Activated CD4-positive, alpha-beta T cell treated with anti-CD3 and anti-CD28 coated beads, Interleukin-2, amount 10 ng/mL, durations not matched to agents 7 days and 5 days (primary cell): ENCODE results near the gene DNAJC1. TPM values are rescaled to one million over a fixed set of nuclear protein-coding genes. Genes with fewer than 3 reads are reported as not detected.
"Not testable (repeated sequence)": the region's sequence is repeated elsewhere in the genome, so short reads cannot be mapped to it uniquely, and the experiment has no call there.

Experiments
- CTCF ChIA-PET: fragments of 350-600 bp; sonication (Branson Sonifier 250); formaldehyde crosslinking; loops from one replicate; lab custom pipeline; 2021; ENCODE audit warnings: antibody characterized with exemption; lab: Charles Lee
- POLR2A ChIA-PET: fragments of 350-600 bp; sonication (Branson Sonifier 250); formaldehyde crosslinking; loops from one replicate; lab custom pipeline; 2021; ENCODE audit warnings: antibody characterized with exemption; lab: Charles Lee
- DNase-seq: peaks from one replicate; pipeline ENCODE4 v3.0.0-alpha.2; 2020
- H3K27ac Mint-ChIP-seq: one replicate; pipeline ENCODE4 v1.8.0; 2021; ENCODE audit warnings: mild to moderate bottlenecking, moderate library complexity, mixed read lengths
- H3K27me3 Mint-ChIP-seq: one replicate; pipeline ENCODE4 v1.8.0; 2021; ENCODE audit warnings: mixed read lengths
- H3K36me3 Mint-ChIP-seq: one replicate; pipeline ENCODE4 v1.8.0; 2021; ENCODE audit warnings: low read depth, mixed read lengths
- H3K4me1 Mint-ChIP-seq: one replicate; pipeline ENCODE4 v1.8.0; 2021; ENCODE audit warnings: mixed read lengths
- H3K4me3 Mint-ChIP-seq: one replicate; pipeline ENCODE4 v1.8.0; 2021; ENCODE audit warnings: mild to moderate bottlenecking, moderate library complexity, mixed read lengths
- H3K9me3 Mint-ChIP-seq: one replicate; pipeline ENCODE4 v1.8.0; 2021; ENCODE audit warnings: mixed read lengths
- total RNA-seq, 2 experiments: library from RNA; stranded (reverse); gene quantifications; one replicate each; pipeline ENCODE4 v1.2.3, GENCODE V29; 2021

The DNAJC1 gene
- total RNA-seq, 2 experiments from 2014 or later = 24.4 to 28.6 TPM

DNA sequence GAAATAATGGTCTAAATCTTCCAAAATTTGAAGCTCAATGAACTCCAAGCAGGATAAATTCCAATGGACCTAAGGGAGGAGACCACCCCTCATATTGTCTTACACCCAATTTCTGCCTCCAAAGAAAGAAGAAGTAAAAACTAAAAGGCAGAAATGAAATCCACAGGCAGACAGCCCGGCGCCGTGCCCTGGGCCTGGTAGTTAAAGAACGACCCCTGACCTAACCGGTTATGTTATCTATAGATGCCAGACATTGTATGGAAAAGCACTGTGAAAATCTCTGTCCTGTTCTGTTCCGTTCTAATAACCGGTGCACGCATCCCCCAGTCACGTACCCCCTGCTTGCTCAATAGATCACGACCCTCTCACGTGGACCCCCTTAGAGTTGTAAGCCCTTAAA is 130.8 kb downstream of the DNAJC1 start:
- CTCF ChIA-PET = interaction anchor here (1.9 kb wide), 1 partner anchor 58 kb away, joined by 3 read pairs; no protein-coding TSS in a partner anchor

DNA sequence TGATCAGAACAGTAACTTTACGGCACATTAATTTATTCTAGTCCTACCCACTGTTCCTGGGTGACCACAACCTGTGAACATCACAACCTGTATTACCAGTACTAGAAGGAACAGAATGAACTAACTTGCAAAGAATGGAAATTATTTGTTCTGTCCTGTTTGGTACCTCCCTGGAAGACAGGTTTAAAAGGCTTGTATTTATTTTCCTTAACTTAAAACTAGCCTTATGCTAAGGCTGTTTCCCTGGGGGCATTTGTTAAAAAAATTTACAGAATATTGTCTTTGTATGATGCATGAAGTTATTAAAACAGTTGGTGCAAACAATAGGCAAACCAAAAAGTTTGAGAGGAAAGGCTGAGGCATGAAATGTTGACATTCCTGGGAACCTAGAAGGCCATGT is 132.7 kb downstream of the DNAJC1 start:
- no peak overlapping the region for H3K27ac Mint-ChIP-seq
- H3K4me1 Mint-ChIP-seq = no peaks in the 10 kb centered on the region
- H3K4me3 Mint-ChIP-seq = no peak overlapping the region
- no peaks in the 10 kb centered on the region for H3K27me3 Mint-ChIP-seq
- H3K9me3 Mint-ChIP-seq = peaks cover 15% of the 10 kb centered on the region
- ChIA-PET CTCF (no interaction called here), POLR2A (no interaction called here)
- no peak for DNase-seq
- H3K36me3 Mint-ChIP-seq = peaks cover 37% of the 10 kb centered on the region

More for the DNA sequence above, 130.8 kb downstream of the DNAJC1 start:
- DNase-seq, H3K4me3 Mint-ChIP-seq, H3K4me1 Mint-ChIP-seq, H3K27ac Mint-ChIP-seq, POLR2A ChIA-PET, H3K9me3 Mint-ChIP-seq, H3K27me3 Mint-ChIP-seq: not testable (repeated sequence)
- H3K36me3 Mint-ChIP-seq = peaks cover 34% of the 10 kb centered on the region

DNA sequence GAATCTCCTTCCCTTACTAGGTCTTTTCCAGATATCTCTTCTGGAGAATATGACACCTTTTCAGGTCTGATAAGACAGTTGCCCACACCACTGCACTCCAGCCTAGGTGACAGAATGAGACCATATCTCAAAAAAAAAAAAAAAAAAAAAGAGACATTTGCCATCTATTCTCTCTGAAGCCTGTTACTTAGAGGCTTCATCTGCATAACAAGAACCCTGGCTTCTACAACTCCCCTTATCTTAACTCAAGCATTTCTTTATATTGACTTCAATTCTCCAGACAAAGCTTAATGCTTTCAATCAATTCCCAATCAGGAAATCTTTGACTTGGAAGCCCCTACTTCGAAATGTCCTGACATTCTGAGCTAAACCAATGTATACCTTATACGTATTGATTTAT is 134.4 kb downstream of the DNAJC1 start:
- H3K27me3 Mint-ChIP-seq, H3K4me3 Mint-ChIP-seq, CTCF ChIA-PET, POLR2A ChIA-PET, H3K4me1 Mint-ChIP-seq, DNase-seq, H3K27ac Mint-ChIP-seq: not testable (repeated sequence)
- Mint-ChIP-seq H3K9me3 (peaks cover 15% of the 10 kb centered on the region), H3K36me3 (peaks cover 33% of the 10 kb centered on the region)

DNA sequence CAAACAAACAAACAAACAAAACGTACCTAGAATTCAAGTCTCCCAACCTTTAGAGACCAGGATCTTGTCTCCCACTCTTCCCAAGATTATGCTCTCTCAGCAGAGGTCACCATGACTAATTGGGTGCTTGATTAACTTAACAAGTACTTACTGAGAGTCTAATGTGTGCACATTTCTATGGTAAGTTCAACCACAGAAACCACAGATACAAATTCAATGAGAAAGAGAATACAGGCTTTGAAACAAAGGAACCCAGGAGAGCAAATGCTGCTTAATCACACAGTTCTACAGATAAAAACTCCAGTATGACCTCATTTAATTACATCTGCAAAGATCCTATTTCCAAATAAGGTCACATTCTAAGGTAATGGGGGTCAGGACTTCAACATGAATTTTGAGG is 142.8 kb downstream of the DNAJC1 start:
- no peak for DNase-seq
- POLR2A ChIA-PET = no interaction called here
- no peak overlapping the region for H3K4me3 Mint-ChIP-seq
- peaks cover 12% of the 10 kb centered on the region for H3K4me1 Mint-ChIP-seq
- peaks cover 8% of the 10 kb centered on the region for H3K36me3 Mint-ChIP-seq
- peaks cover 2% of the 10 kb centered on the region for H3K9me3 Mint-ChIP-seq
- no peaks in the 10 kb centered on the region for H3K27me3 Mint-ChIP-seq
- no peak overlapping the region for H3K27ac Mint-ChIP-seq
- CTCF ChIA-PET = interaction anchor here (0.5 kb wide), 1 partner anchor 17 kb away, joined by 5 read pairs; no protein-coding TSS in a partner anchor

DNA sequence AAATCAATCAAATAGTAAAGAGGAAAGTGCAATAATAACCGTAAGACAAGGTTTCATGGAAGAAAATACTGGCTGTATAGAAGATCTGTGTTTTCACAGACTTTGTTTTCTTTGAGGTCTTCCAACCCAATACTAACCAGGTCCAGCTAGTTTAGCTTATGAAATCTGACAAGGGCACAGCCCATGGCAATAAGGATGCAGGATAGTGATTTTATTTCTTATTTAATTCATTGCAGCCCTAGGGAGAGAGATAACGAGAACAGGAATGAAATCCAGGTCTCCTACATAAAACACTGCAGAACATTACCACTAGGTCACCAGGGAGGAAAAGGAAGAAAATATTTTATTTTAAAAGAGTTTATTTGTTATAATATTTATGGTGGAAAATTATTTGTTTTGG is 145.1 kb downstream of the DNAJC1 start:
- no peaks in the 10 kb centered on the region for H3K27me3 Mint-ChIP-seq
- peaks cover 8% of the 10 kb centered on the region for H3K36me3 Mint-ChIP-seq
- H3K27ac Mint-ChIP-seq = no peak overlapping the region
- CTCF ChIA-PET = no interaction called here
- peaks cover 4% of the 10 kb centered on the region for H3K9me3 Mint-ChIP-seq
- POLR2A ChIA-PET = no interaction called here
- no peak for DNase-seq
- no peak overlapping the region for H3K4me3 Mint-ChIP-seq
- peaks cover 12% of the 10 kb centered on the region for H3K4me1 Mint-ChIP-seq

DNA sequence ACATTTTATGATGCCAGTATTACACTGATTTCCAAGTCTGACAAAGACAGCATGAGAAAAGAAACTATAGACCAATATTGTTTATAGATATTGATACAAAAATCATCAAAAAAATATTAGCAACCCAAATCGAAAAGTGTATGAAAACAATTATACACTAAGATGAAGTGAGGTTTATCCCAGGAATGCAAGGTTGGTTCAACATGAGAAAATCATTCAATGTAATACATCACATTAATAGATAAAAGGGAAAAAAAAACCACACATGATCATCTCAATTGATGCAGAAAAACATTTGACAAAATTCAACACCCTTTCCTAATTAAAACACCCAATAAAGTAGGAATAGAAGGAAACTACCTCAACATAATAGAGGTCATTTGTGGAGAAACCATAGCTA is 153.9 kb downstream of the DNAJC1 start:
- H3K36me3 Mint-ChIP-seq = peaks cover 30% of the 10 kb centered on the region
- H3K4me1 Mint-ChIP-seq = no peaks in the 10 kb centered on the region
- no peak overlapping the region for H3K27ac Mint-ChIP-seq
- no peaks in the 10 kb centered on the region for H3K27me3 Mint-ChIP-seq
- CTCF ChIA-PET = no interaction called here
- no peak for DNase-seq
- POLR2A ChIA-PET = no interaction called here
- H3K9me3 Mint-ChIP-seq = peaks cover 26% of the 10 kb centered on the region
- no peak overlapping the region for H3K4me3 Mint-ChIP-seq

DNA sequence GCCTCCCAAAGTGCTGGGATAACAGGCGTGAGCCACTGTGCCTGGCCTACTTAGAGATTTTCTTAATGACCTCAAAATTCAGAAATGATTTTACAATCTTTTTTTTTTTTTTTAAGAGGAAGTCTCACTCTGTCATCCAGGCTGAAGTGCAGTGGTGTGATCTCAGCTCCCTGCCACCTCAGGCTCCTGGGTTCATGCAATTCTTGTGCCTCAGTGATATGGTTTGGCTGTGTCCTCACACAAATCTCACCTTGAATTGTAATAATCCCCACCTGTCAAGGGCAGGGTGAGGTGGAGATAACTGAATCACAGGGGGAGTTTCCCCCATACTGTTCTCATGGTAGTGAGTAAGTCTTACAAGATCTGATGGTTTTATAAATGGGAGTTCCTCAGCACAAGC is 159.9 kb downstream of the DNAJC1 start:
- no peaks in the 10 kb centered on the region for H3K4me1 Mint-ChIP-seq
- H3K27ac Mint-ChIP-seq = no peak overlapping the region
- H3K9me3 Mint-ChIP-seq = peaks cover 21% of the 10 kb centered on the region
- DNase-seq = no peak
- POLR2A ChIA-PET = no interaction called here
- CTCF ChIA-PET = interaction anchor here (0.7 kb wide), 1 partner anchor 17 kb away, joined by 5 read pairs; no protein-coding TSS in a partner anchor
- H3K36me3 Mint-ChIP-seq = peaks cover 12% of the 10 kb centered on the region
- H3K4me3 Mint-ChIP-seq = no peak overlapping the region
- H3K27me3 Mint-ChIP-seq = no peaks in the 10 kb centered on the region

DNA sequence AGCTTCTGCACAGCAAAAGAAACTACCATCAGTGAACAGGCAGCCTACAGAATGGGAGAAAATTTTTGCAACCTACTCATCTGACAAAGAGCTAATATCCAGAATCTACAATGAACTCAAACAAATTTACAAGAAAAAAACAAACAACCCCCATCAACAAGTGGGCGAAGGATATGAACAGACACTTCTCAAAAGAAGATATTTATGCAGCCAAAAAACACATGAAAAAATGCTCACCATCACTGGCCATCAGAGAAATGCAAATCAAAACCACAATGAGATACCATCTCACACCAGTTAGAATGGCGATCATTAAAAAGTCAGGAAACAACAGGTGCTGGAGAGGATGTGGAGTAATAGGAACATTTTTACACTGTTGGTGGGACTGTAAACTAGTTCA is 162.3 kb downstream of the DNAJC1 start:
- H3K27me3 Mint-ChIP-seq, H3K4me1 Mint-ChIP-seq, CTCF ChIA-PET, DNase-seq, POLR2A ChIA-PET, H3K27ac Mint-ChIP-seq, H3K4me3 Mint-ChIP-seq: not testable (repeated sequence)
- Mint-ChIP-seq H3K36me3 (peaks cover 10% of the 10 kb centered on the region), H3K9me3 (peaks cover 18% of the 10 kb centered on the region)

DNA sequence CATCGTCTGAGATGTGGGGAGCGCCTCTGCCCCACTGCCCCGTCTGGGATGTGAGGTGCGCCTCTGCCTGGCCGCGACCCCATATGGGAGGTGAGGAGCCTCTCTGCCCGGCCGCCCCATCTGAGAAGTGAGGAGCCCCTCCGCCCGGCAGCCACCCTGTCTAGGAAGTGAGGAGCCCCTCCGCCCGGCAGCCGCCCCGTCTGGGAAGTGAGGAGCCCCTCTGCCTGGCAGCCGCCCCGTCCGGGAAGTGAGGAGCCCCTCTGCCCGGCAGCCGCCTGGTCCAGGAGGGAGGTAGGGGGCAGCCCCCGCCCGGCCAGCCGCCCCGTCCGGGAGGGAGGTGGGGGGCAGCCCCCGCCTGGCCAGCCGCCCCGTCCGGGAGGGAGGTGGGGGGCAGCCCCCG is 166.0 kb downstream of the DNAJC1 start:
- H3K27me3 Mint-ChIP-seq, H3K4me3 Mint-ChIP-seq, H3K4me1 Mint-ChIP-seq, CTCF ChIA-PET, H3K27ac Mint-ChIP-seq, DNase-seq, POLR2A ChIA-PET: not testable (repeated sequence)
- H3K9me3 Mint-ChIP-seq = peaks cover 31% of the 10 kb centered on the region
- H3K36me3 Mint-ChIP-seq = peaks cover 37% of the 10 kb centered on the region

DNA sequence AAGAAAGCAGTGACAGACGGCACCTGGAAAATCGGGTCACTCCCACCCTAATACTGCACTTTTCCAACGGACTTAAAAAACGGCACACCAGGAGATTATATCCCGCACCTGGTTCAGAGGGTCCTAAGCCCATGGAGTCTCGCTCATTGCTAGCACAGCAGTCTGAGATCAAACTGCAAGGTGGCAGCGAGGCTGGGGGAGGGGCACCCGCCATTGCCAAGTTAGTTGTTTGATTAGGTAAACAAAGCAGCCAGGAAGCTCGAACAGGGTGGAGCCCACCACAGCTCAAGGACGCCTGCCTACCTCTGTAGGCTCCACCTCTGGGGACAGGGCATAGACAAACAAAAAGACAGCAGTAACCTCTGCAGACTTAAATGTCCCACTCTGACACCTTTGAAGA is 169.0 kb downstream of the DNAJC1 start:
- Mint-ChIP-seq H3K9me3 (peaks cover 41% of the 10 kb centered on the region), H3K36me3 (peaks cover 43% of the 10 kb centered on the region)
- H3K27ac Mint-ChIP-seq, DNase-seq, CTCF ChIA-PET, H3K27me3 Mint-ChIP-seq, H3K4me3 Mint-ChIP-seq, H3K4me1 Mint-ChIP-seq, POLR2A ChIA-PET: not testable (repeated sequence)

DNA sequence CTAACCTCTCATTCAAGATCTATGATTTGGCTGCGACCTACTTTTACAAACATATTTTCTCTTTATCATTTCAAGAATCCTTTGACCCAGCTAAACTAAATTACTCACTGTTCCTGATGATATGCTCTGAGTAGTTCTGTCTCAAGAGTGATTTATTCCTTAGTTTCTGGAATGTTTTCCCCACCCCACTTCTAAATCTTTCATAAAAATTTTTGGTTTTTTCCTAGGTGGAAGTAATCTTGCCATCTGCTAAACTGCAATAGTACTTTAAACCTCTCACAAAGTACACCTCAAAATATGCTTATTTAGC is 170.8 kb downstream of the DNAJC1 start:
- ChIA-PET CTCF (no interaction called here), POLR2A (no interaction called here)
- Mint-ChIP-seq H3K4me3 (no peak overlapping the region), H3K9me3 (peaks cover 39% of the 10 kb centered on the region), H3K27ac (no peak overlapping the region), H3K4me1 (no peaks in the 10 kb centered on the region), H3K36me3 (peaks cover 43% of the 10 kb centered on the region), H3K27me3 (no peaks in the 10 kb centered on the region)
- no peak for DNase-seq

DNA sequence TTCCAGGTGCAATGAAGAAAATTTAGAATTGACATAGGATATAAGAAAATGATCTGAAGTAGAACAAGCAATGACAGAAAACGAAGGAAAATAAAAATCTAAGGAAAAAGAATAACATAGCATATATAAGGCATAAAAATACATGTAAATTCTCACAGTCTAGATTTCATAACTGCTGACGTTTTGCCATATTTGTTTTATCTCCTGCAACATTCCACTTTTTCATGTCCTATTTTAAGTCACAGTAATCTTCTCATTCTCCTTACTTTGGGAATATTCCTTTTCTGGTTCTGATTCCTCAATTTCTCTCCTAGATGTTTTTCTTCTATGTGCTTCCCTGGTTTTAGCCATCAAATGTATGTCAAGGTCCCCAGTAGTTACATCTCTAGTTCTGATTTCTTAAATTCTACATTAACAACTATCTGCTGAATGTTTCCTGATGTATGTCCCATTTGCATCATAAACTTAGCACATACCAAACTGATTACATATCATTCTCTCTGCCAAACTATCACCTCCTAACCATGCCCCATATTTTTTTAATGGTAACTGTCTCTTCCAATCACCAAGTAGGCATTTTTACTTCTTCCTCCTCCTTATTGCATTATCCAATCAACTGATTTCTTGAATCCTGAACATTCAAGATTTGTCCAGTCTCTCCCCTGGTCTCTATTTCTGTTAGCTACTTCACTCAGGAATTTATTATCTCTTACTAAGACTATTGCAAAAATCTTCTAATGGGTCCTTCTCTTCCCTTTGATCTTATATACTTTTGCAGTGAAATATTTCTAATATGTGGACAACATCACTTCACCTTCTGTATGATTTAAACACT is 171.3 kb downstream of the DNAJC1 start:
- no peak for DNase-seq
- H3K9me3 Mint-ChIP-seq = peaks cover 45% of the 10 kb centered on the region
- H3K4me3 Mint-ChIP-seq = no peak overlapping the region
- no peak overlapping the region for H3K27ac Mint-ChIP-seq
- H3K4me1 Mint-ChIP-seq = no peaks in the 10 kb centered on the region
- ChIA-PET CTCF (interaction anchor here (0.9 kb wide), 1 partner anchor 12 kb away, joined by 4 read pairs; no protein-coding TSS in a partner anchor), POLR2A (no interaction called here)
- H3K27me3 Mint-ChIP-seq = no peaks in the 10 kb centered on the region
- H3K36me3 Mint-ChIP-seq = peaks cover 47% of the 10 kb centered on the region

DNA sequence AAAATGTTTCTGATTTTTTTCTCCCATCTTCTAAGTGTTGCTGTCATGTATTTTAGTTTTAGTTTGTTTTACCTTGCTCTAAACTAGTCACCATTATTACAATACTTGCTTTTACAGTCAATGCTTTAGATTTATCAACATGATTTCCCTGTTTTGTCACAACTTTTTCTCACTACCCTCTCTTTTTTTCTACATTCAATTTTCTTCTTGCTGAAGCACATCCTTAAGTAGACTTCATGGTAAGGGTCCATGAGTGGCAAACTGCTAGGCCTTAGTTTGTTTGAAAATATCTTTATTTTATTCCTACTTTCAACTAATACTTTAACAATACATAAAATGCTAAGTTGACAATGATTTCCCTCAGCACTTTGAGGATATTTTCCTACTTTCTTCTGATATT is 173.5 kb downstream of the DNAJC1 start:
- DNase-seq = no peak
- Mint-ChIP-seq H3K4me3 (no peak overlapping the region), H3K9me3 (peaks cover 56% of the 10 kb centered on the region), H3K4me1 (no peaks in the 10 kb centered on the region), H3K36me3 (peaks cover 48% of the 10 kb centered on the region), H3K27ac (no peak overlapping the region), H3K27me3 (no peaks in the 10 kb centered on the region)
- ChIA-PET CTCF (no interaction called here), POLR2A (no interaction called here)

DNA sequence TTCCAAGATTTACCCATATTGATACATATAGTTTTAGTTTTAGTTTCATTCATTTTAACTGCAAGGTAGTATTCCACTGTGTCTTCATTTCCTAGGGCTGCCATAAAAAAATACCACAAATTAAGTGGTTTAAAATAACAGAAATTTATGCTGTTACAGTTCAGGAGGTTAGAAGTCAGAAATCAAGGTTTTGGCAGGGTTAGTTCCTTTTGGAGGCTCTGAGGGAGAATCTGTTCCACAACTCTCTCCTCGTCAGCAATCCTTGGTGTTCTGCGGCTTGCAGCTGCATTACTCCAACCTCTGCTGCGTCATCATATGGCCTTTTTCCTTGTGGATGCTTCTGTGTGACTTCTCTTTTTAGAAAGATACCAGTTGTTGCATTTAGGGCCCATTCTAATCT is 176.2 kb downstream of the DNAJC1 start:
- Mint-ChIP-seq H3K27ac (no peak overlapping the region), H3K4me3 (no peak overlapping the region), H3K27me3 (no peaks in the 10 kb centered on the region), H3K4me1 (no peaks in the 10 kb centered on the region), H3K36me3 (peaks cover 36% of the 10 kb centered on the region), H3K9me3 (peaks cover 54% of the 10 kb centered on the region)
- ChIA-PET POLR2A (no interaction called here), CTCF (no interaction called here)
- DNase-seq = no peak
